Trophoblast cell (in vitro differentiated cells and primary cell): ENCODE data around the gene TLX2.
"Not testable (repeated sequence)": the region's sequence is repeated elsewhere in the genome, so short reads cannot be mapped to it uniquely, and the experiment has no call there.

ENCODE experiments used
- DNase-seq, 2 donors: peaks; one replicate each; pipeline ENCODE4 v3.0.0-alpha.2; 2016
- H2AFZ ChIP-seq: 2 replicates; pipeline ENCODE4 v1.6.1; 2013; ENCODE audit warnings: low read length, moderate library complexity, mild to moderate bottlenecking; ENCODE audit not compliant: insufficient read depth, poor library complexity
- H2AK5ac ChIP-seq: 2 replicates; pipeline ENCODE4 v1.6.1; 2013; ENCODE audit warnings: mild to moderate bottlenecking, low read length
- H2BK120ac ChIP-seq: 2 replicates; pipeline ENCODE4 v1.6.1; 2013; ENCODE audit warnings: low read length, mild to moderate bottlenecking, moderate library complexity; ENCODE audit not compliant: insufficient read depth, poor library complexity
- H2BK12ac ChIP-seq: 2 replicates; pipeline ENCODE4 v1.6.1; 2013; ENCODE audit warnings: mild to moderate bottlenecking, low read length, moderate library complexity
- H2BK5ac ChIP-seq: 2 replicates; pipeline ENCODE4 v1.6.1; 2013; ENCODE audit warnings: low read length, low read depth, moderate library complexity, mild to moderate bottlenecking; ENCODE audit not compliant: poor library complexity
- H3K14ac ChIP-seq: 2 replicates; pipeline ENCODE4 v1.6.1; 2013; ENCODE audit warnings: mild to moderate bottlenecking, low read length
- H3K18ac ChIP-seq: 2 replicates; pipeline ENCODE4 v1.6.1; 2013; ENCODE audit warnings: mild to moderate bottlenecking, low read length
- H3K23ac ChIP-seq: 2 replicates; pipeline ENCODE4 v1.6.1; 2013; ENCODE audit warnings: low read length
- H3K27ac ChIP-seq: 2 replicates; pipeline ENCODE4 v1.5.1; 2013; ENCODE audit warnings: low read depth, mild to moderate bottlenecking, inconsistent platforms, low read length, moderate library complexity
- H3K27me3 ChIP-seq: 2 replicates; pipeline ENCODE4 v1.6.1; 2013; ENCODE audit warnings: inconsistent platforms, mild to moderate bottlenecking, low read length, moderate library complexity; ENCODE audit not compliant: insufficient read depth
- H3K36me3 ChIP-seq, 2 experiments: 1 replicate in 1 of 2; 2 replicates in 1 of 2; pipeline ENCODE4 v1.6.1; 2013; ENCODE audit warnings: low read length in 2 of 2, mild to moderate bottlenecking in 2 of 2, moderate library complexity in 1 of 2; ENCODE audit not compliant: insufficient read depth in 2 of 2, control insufficient read depth in 1 of 2
- H3K4ac ChIP-seq: 2 replicates; pipeline ENCODE4 v1.6.1; 2013; ENCODE audit warnings: low read depth, mild to moderate bottlenecking, low read length, moderate library complexity
- H3K4me1 ChIP-seq, 2 experiments: 1 replicate in 1 of 2; 2 replicates in 1 of 2; pipeline ENCODE4 v1.6.1; 2013; ENCODE audit warnings: low read length in 2 of 2, mild to moderate bottlenecking in 2 of 2, moderate library complexity in 1 of 2; ENCODE audit not compliant: insufficient read depth in 2 of 2, control insufficient read depth in 1 of 2
- H3K4me2 ChIP-seq: 2 replicates; pipeline ENCODE4 v1.6.1; 2013; ENCODE audit warnings: inconsistent platforms, mild to moderate bottlenecking, low read length, moderate library complexity
- H3K4me3 ChIP-seq: 2 replicates; pipeline ENCODE4 v1.5.1; 2013; ENCODE audit warnings: mild to moderate bottlenecking, low read depth, low read length, inconsistent platforms
- H3K79me1 ChIP-seq: one replicate; pipeline ENCODE4 v1.6.1; 2013; ENCODE audit warnings: low read length
- H3K79me2 ChIP-seq: 2 replicates; pipeline ENCODE4 v1.6.1; 2013; ENCODE audit warnings: low read length, mild to moderate bottlenecking; ENCODE audit not compliant: control insufficient read depth, insufficient read depth, poor library complexity
- H3K9ac ChIP-seq: 2 replicates; pipeline ENCODE4 v1.6.1; 2013; ENCODE audit warnings: mild to moderate bottlenecking, low read length
- H3K9me3 ChIP-seq: 2 replicates; pipeline ENCODE4 v1.6.1; 2013; ENCODE audit warnings: low read depth, mild to moderate bottlenecking, control low read depth, inconsistent platforms, low read length; ENCODE audit not compliant: insufficient read depth
- H4K12ac ChIP-seq: 2 replicates; pipeline ENCODE4 v1.6.1; 2013; ENCODE audit warnings: low read depth, mild to moderate bottlenecking, low read length, moderate library complexity
- H4K8ac ChIP-seq: 2 replicates; pipeline ENCODE4 v1.6.1; 2013; ENCODE audit warnings: low read depth, mild to moderate bottlenecking, low read length, moderate library complexity
- H4K91ac ChIP-seq: one replicate; pipeline ENCODE4 v1.6.1; 2013; ENCODE audit warnings: low read depth, mild to moderate bottlenecking, low read length, moderate library complexity
- WGBS: extraction: QIAGEN DNeasy Blood & Tissue Kit; methylation state at CpG from one replicate; pipeline ENCODE4 v1.1.7; 2013; ENCODE audit warnings: missing lambda C conversion rate; ENCODE audit not compliant: insufficient read length, insufficient coverage; ENCODE audit errors: extremely low coverage; 5-methylcytosine and 5-hydroxymethylcytosine counted together

TLX2 gene

GRCh38 chr2:74481961-74482800 lies 32.1 kb upstream of the TLX2 start:
- Histone ChIP-seq H3K14ac (peak overlapping the region; percentile 34), H3K27ac (peak overlapping the region; percentile 65), H2BK120ac (peak overlapping the region; percentile 40), H3K9ac (peak overlapping the region; percentile 89), H4K12ac (peak overlapping the region; percentile 2), H3K4me2 (peak overlapping the region; percentile 66), H4K91ac (peak overlapping the region; percentile 34), H3K18ac (peak overlapping the region; percentile 54), H3K23ac (no peak overlapping the region), H3K4me3 (peak overlapping the region; percentile 94), H3K79me2 (peaks cover 9% of the 10 kb centered on the region), H2AFZ (peak overlapping the region; percentile 78), H3K9me3 (no peaks in the 10 kb centered on the region), H3K79me1 (peaks cover 11% of the 10 kb centered on the region), H3K4ac (peak overlapping the region; percentile 51), H2AK5ac (peak overlapping the region; percentile 9), H2BK12ac (no peak overlapping the region), H2BK5ac (no peak overlapping the region), H3K4me1 (peaks cover 9 to 10% of the 10 kb centered on the region in 2 experiments), H3K27me3 (no peaks in the 10 kb centered on the region), H4K8ac (peak overlapping the region; percentile 71), H3K36me3 (peaks cover 13 to 14% of the 10 kb centered on the region in 2 experiments)
- no CpG with 5 or more reads among the region's 80 CpGs for WGBS
- DNase-seq, result peak; percentile 36 to 60

GRCh38 chr2:74482801-74483674 lies 31.2 kb upstream of the TLX2 start, which contains the start of the genes CCDC142 and TTC31:
CCDC142 (minus strand) TSS chr2:74482998; CDS start chr2:74482837, 161 bp downstream.
TTC31 (plus strand) TSS chr2:74483081; CDS start chr2:74483096, 15 bp downstream.
- peak within 1 kb of the TSS; percentile 73 for H2BK5ac ChIP-seq
- peaks cover 9 to 13% of the 10 kb centered on the region in 2 experiments for H3K4me1 ChIP-seq
- peak within 1 kb of the TSS; percentile 89 for H3K9ac ChIP-seq
- no peak within 1 kb of the TSS for H3K23ac ChIP-seq
- H3K4me2 ChIP-seq, result peak within 1 kb of the TSS; percentile 66
- peaks cover 9 to 11% of the 10 kb centered on the region in 2 experiments for H3K36me3 ChIP-seq
- peak within 1 kb of the TSS; percentile 71 for H3K18ac ChIP-seq
- peak within 1 kb of the TSS; percentile 9 for H2AK5ac ChIP-seq
- peak; percentile 91 to 94 for DNase-seq
- H3K4me3 ChIP-seq, result peak within 1 kb of the TSS; percentile 94
- no peaks in the 10 kb centered on the region for H3K27me3 ChIP-seq
- H3K27ac ChIP-seq, result peak within 1 kb of the TSS; percentile 65
- no peak within 1 kb of the TSS for H2BK12ac ChIP-seq
- H2BK120ac ChIP-seq, result peak within 1 kb of the TSS; percentile 40
- peak within 1 kb of the TSS; percentile 51 for H3K4ac ChIP-seq
- WGBS, result no CpG with 5 or more reads among the region's 50 CpGs
- peak within 1 kb of the TSS; percentile 55 for H4K12ac ChIP-seq
- peak within 1 kb of the TSS; percentile 82 for H4K8ac ChIP-seq
- H4K91ac ChIP-seq, result peak within 1 kb of the TSS; percentile 71
- peaks cover 9% of the 10 kb centered on the region for H3K79me2 ChIP-seq
- no peaks in the 10 kb centered on the region for H3K9me3 ChIP-seq
- peaks cover 11% of the 10 kb centered on the region for H3K79me1 ChIP-seq
- H2AFZ ChIP-seq, result peak within 1 kb of the TSS; percentile 80
- peak within 1 kb of the TSS; percentile 65 for H3K14ac ChIP-seq

DNA sequence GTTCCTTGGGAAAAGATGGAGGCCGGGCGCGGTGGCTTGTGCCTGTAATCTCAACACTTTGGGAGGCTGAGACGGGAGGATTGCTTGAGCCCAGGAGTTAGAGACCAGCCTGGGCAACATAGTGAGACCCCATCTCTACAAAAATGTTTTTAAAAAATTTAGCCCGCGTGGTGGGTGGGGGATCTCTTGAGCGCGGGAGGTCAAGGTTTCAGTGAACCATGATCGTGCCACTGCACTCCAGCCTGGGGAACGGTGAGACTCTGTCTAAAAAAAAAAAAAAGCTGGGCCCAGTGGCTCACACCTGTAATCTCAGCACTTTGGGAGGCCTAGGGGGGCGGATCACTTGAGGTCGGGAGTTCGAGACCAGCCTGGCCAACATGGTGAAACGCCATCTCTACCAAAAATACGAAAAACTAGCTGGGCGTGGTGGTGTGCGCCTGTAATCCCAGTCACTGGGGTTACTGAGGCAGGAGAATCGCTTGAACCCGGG lies 30.5 kb upstream of the TLX2 start:
- not testable (repeated sequence) for DNase-seq, H3K9ac ChIP-seq
- no CpG with 5 or more reads among the region's 19 CpGs for WGBS

GRCh38 chr2:74486141-74486540 lies 28.1 kb upstream of the TLX2 start:
- WGBS, result no CpG with 5 or more reads among the region's 2 CpGs
- Histone ChIP-seq H3K18ac (no peak overlapping the region), H3K9me3 (no peaks in the 10 kb centered on the region)

More for the DNA sequence above, 30.5 kb upstream of the TLX2 start:
- not testable (repeated sequence) for H3K79me2 ChIP-seq, H3K23ac ChIP-seq, H2BK12ac ChIP-seq, H3K27me3 ChIP-seq, H3K27ac ChIP-seq, H2BK5ac ChIP-seq, H2BK120ac ChIP-seq, H3K14ac ChIP-seq, H3K9me3 ChIP-seq, H2AFZ ChIP-seq, H4K12ac ChIP-seq, H3K18ac ChIP-seq, H2AK5ac ChIP-seq, H3K4ac ChIP-seq, H4K91ac ChIP-seq
- H3K4me2 ChIP-seq, result peak overlapping the region; percentile 66
- peaks cover 9 to 15% of the 10 kb centered on the region in 2 experiments for H3K4me1 ChIP-seq
- peaks cover 11% of the 10 kb centered on the region for H3K79me1 ChIP-seq
- peak overlapping the region; percentile 56 for H3K4me3 ChIP-seq
- peaks cover 7 to 11% of the 10 kb centered on the region in 2 experiments for H3K36me3 ChIP-seq
- H4K8ac ChIP-seq, result peak overlapping the region; percentile 73

More at GRCh38 chr2:74486141-74486540, 28.1 kb upstream of the TLX2 start:
- Histone ChIP-seq H3K36me3 (peaks cover 12 to 18% of the 10 kb centered on the region in 2 experiments), H2BK120ac (no peak overlapping the region), H4K91ac (no peak overlapping the region), H3K4me1 (peaks cover 8 to 14% of the 10 kb centered on the region in 2 experiments), H2BK5ac (no peak overlapping the region), H2AK5ac (no peak overlapping the region), H3K9ac (no peak overlapping the region), H2AFZ (no peak overlapping the region), H4K12ac (no peak overlapping the region), H3K27me3 (no peaks in the 10 kb centered on the region), H3K4me3 (no peak overlapping the region), H2BK12ac (no peak overlapping the region), H4K8ac (no peak overlapping the region), H3K14ac (no peak overlapping the region), H3K4me2 (no peak overlapping the region), H3K23ac (no peak overlapping the region), H3K79me1 (peaks cover 11% of the 10 kb centered on the region), H3K79me2 (peaks cover 9% of the 10 kb centered on the region), H3K4ac (no peak overlapping the region), H3K27ac (no peak overlapping the region)
- DNase-seq, result no peak
